Type B pancreatic cell (in vitro differentiated cells): ENCODE measurements around the gene SMAD7. TPM values are rescaled to one million over a fixed set of nuclear protein-coding genes. Genes with fewer than 3 reads are reported as not detected.

Experiments used
- DNase-seq: peaks from one replicate; pipeline ENCODE4 v3.0.0; 2021; ENCODE audit warnings: mixed read lengths; ENCODE audit not compliant: unreplicated experiment; ENCODE audit errors: extremely low spot score
- H3K27ac Mint-ChIP-seq: 2 replicates; pipeline ENCODE4 v1.8.0; 2021; ENCODE audit warnings: mild to moderate bottlenecking, mixed read lengths
- H3K27me3 Mint-ChIP-seq: 2 replicates; pipeline ENCODE4 v1.8.0; 2021; ENCODE audit warnings: mixed read lengths
- H3K36me3 Mint-ChIP-seq: 2 replicates; pipeline ENCODE4 v1.8.0; 2021; ENCODE audit warnings: mixed read lengths
- H3K4me1 Mint-ChIP-seq: one replicate; pipeline ENCODE4 v1.8.0; 2021; ENCODE audit warnings: mixed read lengths; ENCODE audit not compliant: unreplicated experiment
- H3K4me3 Mint-ChIP-seq: 2 replicates; pipeline ENCODE4 v1.8.0; 2021; ENCODE audit warnings: mild to moderate bottlenecking, mixed read lengths
- H3K9me3 Mint-ChIP-seq: 2 replicates; pipeline ENCODE4 v1.8.0; 2021; ENCODE audit warnings: mixed read lengths
- CTCF ChIP-seq: fragments of 200-600 bp; sonication (generic); conservative IDR thresholded peaks from 2 replicates; pipeline ENCODE4 v1.5.0; 2021; ENCODE audit warnings: antibody characterized with exemption, mild to moderate bottlenecking
- total RNA-seq: library from RNA; stranded (reverse); gene quantifications from 2 replicates; pipeline ENCODE4 v1.2.1, GENCODE V29; 2021; ENCODE audit warnings: low replicate concordance

SMAD7 gene
- total RNA-seq, 1 donor from 2014 or later: 17.8 TPM

- Mint-ChIP-seq H3K27ac (peak overlapping the region; percentile 92), H3K4me3 (peak overlapping the region; percentile 80), H3K4me1 (peaks cover 79% of the 10 kb centered on the region), H3K36me3 (peaks cover 18% of the 10 kb centered on the region), H3K27me3 (no peaks in the 10 kb centered on the region), H3K9me3 (no peaks in the 10 kb centered on the region)
- no peak for TF ChIP-seq CTCF
- no peak for DNase-seq
Measured at GRCh38 chr18:48930926-48931325, 19.8 kb downstream of the SMAD7 start.

GRCh38 chr18:48929941-48930713 is 20.6 kb downstream of the SMAD7 start:
- peak overlapping the region; percentile 92 for H3K27ac Mint-ChIP-seq
- TF ChIP-seq CTCF: no peak
- no peaks in the 10 kb centered on the region for H3K27me3 Mint-ChIP-seq
- peaks cover 78% of the 10 kb centered on the region for H3K4me1 Mint-ChIP-seq
- H3K36me3 Mint-ChIP-seq: peaks cover 14% of the 10 kb centered on the region
- peak overlapping the region; percentile 80 for H3K4me3 Mint-ChIP-seq
- H3K9me3 Mint-ChIP-seq: no peaks in the 10 kb centered on the region
- no peak for DNase-seq

DNA sequence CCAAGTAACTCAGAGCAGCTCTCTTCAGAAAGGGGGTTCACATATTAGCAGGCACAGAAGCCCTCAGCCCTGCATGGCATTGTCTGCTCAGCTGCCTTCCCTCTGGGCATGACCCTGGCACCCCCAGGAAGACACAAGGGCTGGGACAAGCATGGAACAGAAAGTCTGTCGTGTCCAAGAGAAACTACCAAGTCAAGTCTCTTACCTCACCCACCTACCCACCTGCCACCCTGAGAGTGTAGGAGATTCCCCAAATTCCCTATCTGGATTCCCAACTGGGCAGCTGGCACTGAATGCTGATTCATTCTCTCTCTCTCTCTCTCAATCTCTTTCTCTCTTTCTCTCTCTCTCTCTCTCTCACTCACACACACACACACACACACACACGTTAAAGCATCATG is 21.6 kb downstream of the SMAD7 start:
- Mint-ChIP-seq H3K27me3 (no peaks in the 10 kb centered on the region), H3K36me3 (peaks cover 9% of the 10 kb centered on the region), H3K4me3 (peak overlapping the region; percentile 81), H3K4me1 (peaks cover 79% of the 10 kb centered on the region), H3K9me3 (no peaks in the 10 kb centered on the region), H3K27ac (peak overlapping the region; percentile 92)
- no peak for TF ChIP-seq CTCF
- no peak for DNase-seq

GRCh38 chr18:48928787-48929186 is 22.0 kb downstream of the SMAD7 start:
- peaks cover 79% of the 10 kb centered on the region for H3K4me1 Mint-ChIP-seq
- no peak for DNase-seq
- peak overlapping the region; percentile 81 for H3K4me3 Mint-ChIP-seq
- H3K9me3 Mint-ChIP-seq: no peaks in the 10 kb centered on the region
- peaks cover 11% of the 10 kb centered on the region for H3K36me3 Mint-ChIP-seq
- TF ChIP-seq CTCF: no peak
- no peaks in the 10 kb centered on the region for H3K27me3 Mint-ChIP-seq
- peak overlapping the region; percentile 92 for H3K27ac Mint-ChIP-seq

DNA sequence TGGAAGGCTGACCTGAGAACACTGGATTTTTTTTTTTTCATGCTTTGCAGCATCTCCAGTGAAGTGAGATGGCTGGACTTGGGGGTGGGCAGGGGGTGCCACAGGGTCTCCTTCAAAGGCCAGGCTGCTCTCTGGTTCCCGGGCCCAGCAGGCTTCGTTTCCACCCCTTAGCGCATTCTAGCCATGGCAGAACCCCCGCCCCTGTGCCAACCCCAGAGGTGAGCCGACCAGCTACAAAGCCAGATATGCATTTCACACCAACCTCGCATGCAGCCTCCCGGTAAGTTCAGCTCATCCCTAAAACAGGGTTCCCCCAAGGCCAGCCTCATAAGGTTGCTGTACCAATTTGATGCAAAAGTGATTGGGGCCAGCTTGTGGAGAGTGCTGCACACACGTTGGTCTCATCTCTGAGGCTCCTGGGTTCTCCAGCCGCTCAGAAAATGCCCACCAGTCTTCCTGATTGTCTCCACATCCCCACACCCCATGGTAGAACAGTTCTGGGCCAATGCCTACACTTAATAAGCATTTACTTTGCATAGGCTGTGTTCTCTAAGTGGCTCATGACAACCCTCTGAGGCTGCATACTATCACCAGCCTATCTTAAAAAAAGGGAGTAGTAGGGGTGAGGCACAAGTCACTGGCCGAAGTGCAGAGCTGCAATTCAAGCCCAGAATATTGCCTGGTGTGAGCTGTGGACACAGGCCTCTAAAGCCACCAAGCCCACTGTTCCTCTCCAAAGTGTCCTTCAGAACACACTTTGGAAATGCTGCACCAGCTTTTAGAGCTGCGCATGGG is 23.3 kb downstream of the SMAD7 start:
- Mint-ChIP-seq H3K4me3 (peak overlapping the region; percentile 40), H3K4me1 (peaks cover 83% of the 10 kb centered on the region), H3K27me3 (no peaks in the 10 kb centered on the region), H3K36me3 (peaks cover 13% of the 10 kb centered on the region), H3K27ac (peak overlapping the region; percentile 62), H3K9me3 (no peaks in the 10 kb centered on the region)
- TF ChIP-seq CTCF: no peak
- DNase-seq: no peak
